Epithelial cell of umbilical artery (primary cell): ENCODE data around the gene KRTAP3-2. TPM values are rescaled to one million over a fixed set of nuclear protein-coding genes. Genes with fewer than 3 reads are reported as not detected.

ENCODE experiments used
- total RNA-seq: library from RNA; depleted of rRNA; stranded (reverse); fragments of >200 nt; gene quantifications from 2 replicates; pipeline ENCODE4 v1.2.3, GENCODE V29; 2014

Gene KRTAP3-2
- total RNA-seq = not detected in 2 replicates

DNA sequence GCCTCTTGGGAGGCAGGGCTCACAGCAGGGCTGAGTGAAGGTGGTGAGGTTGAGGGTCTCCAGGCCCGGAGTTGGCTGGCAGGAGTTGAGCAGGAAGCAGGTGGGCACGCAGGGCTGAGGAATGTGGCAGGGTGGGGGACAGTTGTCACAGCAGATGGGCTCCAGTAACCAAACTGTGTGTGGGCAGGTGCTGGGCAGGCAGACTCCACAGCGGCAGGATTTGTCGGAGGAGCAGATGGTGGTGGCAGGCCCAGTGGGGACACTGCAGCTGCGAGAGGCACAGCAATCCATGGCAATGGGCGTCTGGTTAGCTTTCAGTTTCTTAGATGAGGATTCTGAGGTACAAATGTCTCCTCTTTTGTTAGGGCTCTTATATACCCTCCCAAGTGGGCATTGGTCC lies at the start of gene KRTAP3-2:
TSS of gene KRTAP3-2 (minus strand) at position 344 of the 400 bp plus-strand sequence. CDS start at position 291, 53 bp downstream.

GRCh38 chr17:41046735-41047465 lies 47.2 kb upstream of the KRTAP3-2 start, which contains the start of gene KRTAP2-1:
Gene KRTAP2-1 (minus strand): TSS chr17:41047316. CDS start chr17:41047267, 49 bp downstream.

GRCh38 chr17:41040783-41041571 lies 41.3 kb upstream of the KRTAP3-2 start, which contains the start of gene KRTAP1-1:
Gene KRTAP1-1 (minus strand): TSS chr17:41041450. CDS start chr17:41041397, 53 bp downstream.

GRCh38 chr17:41034346-41034935 lies 34.7 kb upstream of the KRTAP3-2 start, which contains the start of gene KRTAP1-3:
Gene KRTAP1-3 (minus strand): TSS chr17:41034874. CDS start chr17:41034821, 53 bp downstream.

DNA sequence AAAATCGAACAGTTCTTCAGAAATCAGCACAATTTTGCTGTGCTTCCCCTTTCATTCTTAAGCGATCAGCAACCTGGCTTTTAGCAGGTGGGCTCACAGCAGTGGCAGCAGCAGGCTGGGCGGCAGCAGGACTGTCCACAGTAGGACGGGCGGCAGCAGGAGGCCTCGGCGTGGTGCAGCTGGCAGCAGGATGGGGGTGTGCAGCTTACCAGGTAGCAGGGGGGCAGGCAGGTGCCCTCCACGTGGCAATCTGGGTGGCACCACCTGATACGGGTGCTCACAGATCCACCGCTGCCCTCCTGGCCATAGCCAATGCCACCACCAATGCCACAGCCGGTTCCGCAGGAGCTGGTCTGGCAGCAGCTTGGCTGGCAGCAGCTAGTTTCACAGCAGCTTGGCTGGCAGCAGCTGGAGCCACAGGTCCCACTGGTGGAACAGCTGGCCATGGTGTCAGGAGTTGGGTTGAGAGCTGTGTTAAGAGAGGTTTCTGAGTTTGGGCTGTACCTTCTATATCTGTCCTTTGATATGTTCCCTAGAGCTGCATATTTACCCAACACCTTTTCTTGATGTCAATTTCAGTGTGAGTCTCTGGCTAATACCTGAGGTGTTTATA lies 30.0 kb upstream of the KRTAP3-2 start, which contains the start of gene KRTAP1-4:
TSS of gene KRTAP1-4 (minus strand) at position 563 of the 613 bp plus-strand sequence. CDS start at position 446, 117 bp downstream.

DNA sequence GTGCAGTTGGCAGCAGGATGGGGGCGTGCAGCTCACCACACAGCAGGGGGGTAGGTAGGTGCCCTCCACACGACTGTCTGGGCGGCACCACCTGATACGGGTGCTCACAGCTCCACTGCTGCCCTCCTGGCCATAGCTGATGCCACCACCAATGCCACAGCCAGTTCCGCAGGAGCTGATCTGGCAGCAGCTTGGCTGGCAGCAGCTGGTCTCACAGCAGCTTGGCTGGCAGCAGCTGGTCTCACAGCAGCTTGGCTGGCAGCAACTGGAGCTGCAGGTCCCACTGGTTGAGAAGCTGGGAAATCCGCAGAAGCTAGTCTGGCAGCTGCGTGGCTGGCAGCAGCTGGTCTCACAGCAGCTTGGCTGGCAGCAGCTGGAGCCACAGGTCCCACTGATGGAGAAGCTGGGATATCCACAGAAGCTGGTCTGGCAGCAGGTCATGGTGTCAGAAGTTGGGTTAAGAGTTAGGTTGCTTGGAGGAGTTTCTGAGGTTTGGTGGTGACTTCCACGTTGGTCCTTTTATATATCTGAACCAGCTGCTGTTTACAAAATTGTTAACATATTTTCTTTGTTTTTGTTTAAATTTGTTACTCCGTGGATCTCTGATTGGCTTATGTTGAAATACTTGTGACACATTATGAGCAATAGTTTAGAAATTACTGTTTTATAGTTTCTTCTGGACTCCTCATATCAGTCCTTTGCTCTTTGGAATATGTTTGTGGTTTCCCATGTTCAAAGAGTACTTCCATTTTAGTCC lies 27.2 kb upstream of the KRTAP3-2 start, which contains the start of gene KRTAP1-5:
TSS of gene KRTAP1-5 (minus strand) at position 494 of the 757 bp plus-strand sequence. CDS start at position 441, 53 bp downstream.

GRCh38 chr17:41008811-41009210 lies 9.1 kb upstream of the KRTAP3-2 start, which contains the start of gene KRTAP3-1:
Gene KRTAP3-1 (minus strand): TSS chr17:41009128. CDS start chr17:41009074, 54 bp downstream.

GRCh38 chr17:40993839-40994238 lies 5.9 kb downstream of the KRTAP3-2 start, which contains the start of gene KRTAP3-3:
Gene KRTAP3-3 (minus strand): TSS chr17:40994164. CDS start chr17:40994097, 67 bp downstream.

DNA sequence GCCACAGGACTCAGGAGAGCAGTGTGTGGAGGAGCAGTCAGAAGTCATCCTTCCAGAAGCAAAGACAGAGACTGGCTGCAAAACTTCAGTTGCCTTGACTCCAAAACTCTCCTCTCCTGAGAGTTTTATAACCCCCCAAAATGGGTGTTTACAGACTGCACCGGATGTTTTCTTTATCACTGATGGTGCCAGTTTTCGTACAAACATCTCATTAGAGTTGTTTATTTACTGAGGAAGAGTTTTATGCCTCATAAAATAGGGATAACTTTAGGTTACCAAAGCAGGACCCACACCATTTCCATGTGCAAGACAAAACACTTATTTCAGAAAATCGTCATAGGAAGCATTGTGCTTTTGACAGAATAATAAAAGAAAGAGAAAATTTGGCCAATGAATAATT lies 15.5 kb downstream of the KRTAP3-2 start, which contains the start of gene KRT40:
TSS of gene KRT40 (minus strand) at position 101 of the 400 bp plus-strand sequence. CDS start at position 48, 53 bp downstream.

DNA sequence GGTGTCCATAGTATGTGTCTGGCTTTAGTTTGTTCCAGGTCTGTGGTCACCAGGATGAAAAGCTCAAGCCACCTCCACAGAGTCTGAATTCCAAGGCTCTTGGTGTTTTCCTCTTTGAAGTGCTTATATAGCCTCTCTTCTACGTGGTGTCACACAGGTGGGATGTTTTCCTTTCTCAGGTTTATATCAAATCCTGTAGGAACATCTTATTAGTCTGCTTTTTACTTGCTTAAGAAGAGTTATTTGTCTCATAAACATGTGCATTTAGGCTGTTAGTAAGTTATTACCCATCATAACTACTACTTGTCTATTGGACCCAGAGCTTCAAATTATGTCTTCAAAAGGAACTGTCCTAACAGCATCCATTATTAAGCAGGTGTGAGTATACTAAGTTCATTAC lies 32.9 kb downstream of the KRTAP3-2 start, which contains the start of gene KRT39:
TSS of gene KRT39 (minus strand) at position 101 of the 400 bp plus-strand sequence. CDS start at position 9, 92 bp downstream.

Other genes with a start within 250 kb of the KRTAP3-2 start
- not detected in 2 replicates for gene KRT25, start 244.6 kb downstream of the KRTAP3-2 start, total RNA-seq
- not detected in 2 replicates for gene KRT26, start 227.7 kb downstream of the KRTAP3-2 start, total RNA-seq
- gene KRT27, start 217.4 kb downstream of the KRTAP3-2 start, total RNA-seq = not detected in 2 replicates
- not detected in 2 replicates for gene KRT28, start 199.9 kb downstream of the KRTAP3-2 start, total RNA-seq
- gene KRT10, start 177.3 kb downstream of the KRTAP3-2 start, total RNA-seq = 6.1 and 7.8 TPM in 2 replicates
- not detected in 2 replicates for gene KRT12, start 132.7 kb downstream of the KRTAP3-2 start, total RNA-seq
- gene KRT20, start 114.7 kb downstream of the KRTAP3-2 start, total RNA-seq = not detected in 2 replicates
- not detected in 2 replicates for gene KRT23, start 62.3 kb downstream of the KRTAP3-2 start, total RNA-seq
- gene KRT39, start 33.0 kb downstream of the KRTAP3-2 start, total RNA-seq = not detected in 2 replicates
- not detected in 2 replicates for gene KRT40, start 15.6 kb downstream of the KRTAP3-2 start, total RNA-seq
- not detected in 2 replicates for gene KRTAP3-3, start 5.7 kb downstream of the KRTAP3-2 start, total RNA-seq
- not detected in 2 replicates for gene KRTAP3-1, start 9.2 kb upstream of the KRTAP3-2 start, total RNA-seq
- gene KRTAP1-5, start 27.3 kb upstream of the KRTAP3-2 start, total RNA-seq = under 0.01 and 0.46 TPM in 2 replicates
- not detected in 2 replicates for gene KRTAP1-4, start 30.3 kb upstream of the KRTAP3-2 start, total RNA-seq
- not detected in 2 replicates for gene KRTAP1-3, start 35.0 kb upstream of the KRTAP3-2 start, total RNA-seq
- gene KRTAP1-1, start 41.5 kb upstream of the KRTAP3-2 start, total RNA-seq = not detected in 2 replicates
- not detected in 2 replicates for gene KRTAP2-1, start 47.4 kb upstream of the KRTAP3-2 start, total RNA-seq
- gene KRTAP2-2, start 55.3 kb upstream of the KRTAP3-2 start, total RNA-seq = not detected in 2 replicates
- gene KRTAP2-3, start 60.2 kb upstream of the KRTAP3-2 start, total RNA-seq = not detected in 2 replicates
- not detected in 2 replicates for gene KRTAP2-4, start 66.0 kb upstream of the KRTAP3-2 start, total RNA-seq
- not detected in 2 replicates for gene KRTAP4-7, start 84.2 kb upstream of the KRTAP3-2 start, total RNA-seq
- not detected in 2 replicates for gene KRTAP4-8, start 98.2 kb upstream of the KRTAP3-2 start, total RNA-seq
- not detected in 2 replicates for gene KRTAP4-16, start 102.3 kb upstream of the KRTAP3-2 start, total RNA-seq
- not detected in 2 replicates for gene KRTAP4-9, start 105.5 kb upstream of the KRTAP3-2 start, total RNA-seq
- gene KRTAP4-11, start 118.5 kb upstream of the KRTAP3-2 start, total RNA-seq = not detected in 2 replicates
- gene KRTAP4-12, start 124.3 kb upstream of the KRTAP3-2 start, total RNA-seq = not detected in 2 replicates
- gene KRTAP4-6, start 140.6 kb upstream of the KRTAP3-2 start, total RNA-seq = not detected in 2 replicates
- not detected in 2 replicates for gene KRTAP4-5, start 149.9 kb upstream of the KRTAP3-2 start, total RNA-seq
- gene KRTAP4-4, start 160.8 kb upstream of the KRTAP3-2 start, total RNA-seq = not detected in 2 replicates
- gene KRTAP4-3, start 168.3 kb upstream of the KRTAP3-2 start, total RNA-seq = not detected in 2 replicates
- not detected in 2 replicates for gene KRTAP4-2, start 178.3 kb upstream of the KRTAP3-2 start, total RNA-seq
- gene KRTAP4-1, start 185.0 kb upstream of the KRTAP3-2 start, total RNA-seq = not detected in 2 replicates
- gene KRTAP9-1, start 190.0 kb upstream of the KRTAP3-2 start, total RNA-seq = not detected in 2 replicates
- not detected in 2 replicates for gene KRTAP9-2, start 226.7 kb upstream of the KRTAP3-2 start, total RNA-seq
- not detected in 2 replicates for gene KRTAP9-3, start 232.5 kb upstream of the KRTAP3-2 start, total RNA-seq
- not detected in 2 replicates for gene KRTAP9-8, start 238.1 kb upstream of the KRTAP3-2 start, total RNA-seq
- gene KRTAP9-4, start 249.8 kb upstream of the KRTAP3-2 start, total RNA-seq = not detected in 2 replicates